ENCODE data around the gene CACNG5. TPM values are rescaled to one million over a fixed set of nuclear protein-coding genes. Genes with fewer than 3 reads are reported as not detected.

CACNG5 gene
- total RNA-seq, 4 donors from 2014 or later, result not detected

DNA sequence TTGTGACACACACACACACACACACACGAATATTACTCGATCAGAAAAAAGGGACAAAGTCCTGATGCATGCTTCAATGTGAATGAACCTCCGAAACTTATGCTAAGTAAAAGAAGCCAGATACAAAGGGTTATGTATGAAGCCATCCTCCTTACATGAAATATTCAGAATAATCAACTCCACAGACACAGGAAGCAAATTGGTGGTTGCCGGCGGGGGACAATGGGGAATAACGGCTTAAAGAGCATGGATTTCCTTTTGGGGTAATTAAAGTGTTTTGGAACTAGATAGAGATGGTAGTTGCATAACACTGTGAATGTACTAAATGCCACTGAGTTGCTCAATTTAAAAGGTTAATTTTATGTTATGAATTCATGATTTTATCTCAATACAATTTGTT, 8.1 kb upstream of the CACNG5 start:
- WGBS, result 85% methylated on average over 6 of the region's 6 CpGs
- peaks cover 0 to 43% (median 2%) of the 10 kb centered on the region in 4 donors for H3K27me3 ChIP-seq
- DNase-seq (ENCODE audit: extremely low spot score), result no peak
- TF ChIP-seq POLR2A (IDR thresholded peaks at IDR 0.05; ENCODE audit: low read depth), result no peak
- TF ChIP-seq EP300 (IDR thresholded peaks at IDR 0.05), result no peak
- TF ChIP-seq POLR2AphosphoS5 (IDR thresholded peaks at IDR 0.05), result no peak
- TF ChIP-seq, protein P1, sequence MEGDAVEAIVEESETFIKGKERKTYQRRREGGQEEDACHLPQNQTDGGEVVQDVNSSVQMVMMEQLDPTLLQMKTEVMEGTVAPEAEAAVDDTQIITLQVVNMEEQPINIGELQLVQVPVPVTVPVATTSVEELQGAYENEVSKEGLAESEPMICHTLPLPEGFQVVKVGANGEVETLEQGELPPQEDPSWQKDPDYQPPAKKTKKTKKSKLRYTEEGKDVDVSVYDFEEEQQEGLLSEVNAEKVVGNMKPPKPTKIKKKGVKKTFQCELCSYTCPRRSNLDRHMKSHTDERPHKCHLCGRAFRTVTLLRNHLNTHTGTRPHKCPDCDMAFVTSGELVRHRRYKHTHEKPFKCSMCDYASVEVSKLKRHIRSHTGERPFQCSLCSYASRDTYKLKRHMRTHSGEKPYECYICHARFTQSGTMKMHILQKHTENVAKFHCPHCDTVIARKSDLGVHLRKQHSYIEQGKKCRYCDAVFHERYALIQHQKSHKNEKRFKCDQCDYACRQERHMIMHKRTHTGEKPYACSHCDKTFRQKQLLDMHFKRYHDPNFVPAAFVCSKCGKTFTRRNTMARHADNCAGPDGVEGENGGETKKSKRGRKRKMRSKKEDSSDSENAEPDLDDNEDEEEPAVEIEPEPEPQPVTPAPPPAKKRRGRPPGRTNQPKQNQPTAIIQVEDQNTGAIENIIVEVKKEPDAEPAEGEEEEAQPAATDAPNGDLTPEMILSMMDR (IDR thresholded peaks at IDR 0.05), result no peak
- H3K27ac ChIP-seq (replicated peaks in 1 of 4), result no peak overlapping the region
- intact Hi-C loops (cut with DNase I), result no loop called here
- peaks cover 0 to 7% (median 0%) of the 10 kb centered on the region in 4 donors for H3K9me3 ChIP-seq
- H3K4me1 ChIP-seq, result peaks cover 0 to 4% (median 2%) of the 10 kb centered on the region in 4 donors
- no peaks in the 10 kb centered on the region for H3K36me3 ChIP-seq
- H3K4me3 ChIP-seq, result no peak overlapping the region

DNA sequence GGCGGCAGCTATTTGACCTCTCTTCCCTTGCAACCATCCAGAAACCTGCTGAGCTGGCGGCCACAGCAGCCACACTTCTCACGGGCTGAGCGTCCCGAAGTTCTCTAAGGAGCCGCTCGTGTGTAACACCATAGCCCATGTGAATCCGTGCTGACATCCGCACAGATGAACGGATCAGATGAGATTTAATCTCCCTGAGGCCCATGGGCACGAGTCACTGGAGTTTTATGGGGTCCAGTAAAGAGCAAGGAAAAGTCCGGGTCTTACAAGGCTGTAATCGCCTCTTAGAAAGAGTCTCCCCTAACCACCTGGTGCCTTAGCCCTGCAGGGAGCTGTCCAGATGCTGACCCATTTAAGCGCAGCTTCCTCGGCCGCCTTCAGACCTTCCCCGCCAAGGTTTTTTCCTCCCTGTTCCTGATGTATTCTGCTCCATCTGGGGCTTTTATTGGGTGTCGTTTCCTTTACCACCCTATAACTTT, 5.5 kb upstream of the CACNG5 start:
- intact Hi-C loops (cut with DNase I), result no loop called here
- DNase-seq (ENCODE audit: extremely low spot score), result no peak
- 7% methylated on average over 18 of the region's 18 CpGs for WGBS

DNA sequence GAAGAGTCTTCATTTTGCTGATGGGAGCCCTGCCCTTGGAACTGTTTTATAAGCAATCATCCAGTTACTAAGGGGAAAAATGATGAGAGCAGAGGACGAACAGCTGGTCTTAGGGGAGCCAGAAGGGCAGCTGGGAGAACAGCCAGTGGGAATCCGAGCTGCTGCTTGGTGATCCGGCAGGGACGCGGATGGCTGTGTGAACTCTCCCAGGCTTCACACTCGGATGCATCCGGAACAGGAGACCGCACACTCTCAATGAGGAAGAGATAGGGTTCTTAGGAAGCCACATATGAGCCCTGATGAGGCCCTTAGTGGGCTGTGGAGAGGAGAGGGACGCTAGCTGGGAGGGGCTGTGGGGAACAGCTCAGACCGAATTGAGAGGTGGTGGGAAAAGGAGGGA, 5.0 kb upstream of the CACNG5 start:
- H3K4me1 ChIP-seq, result peaks cover 0 to 7% (median 2%) of the 10 kb centered on the region in 4 donors
- no peak for DNase-seq (ENCODE audit: extremely low spot score)
- WGBS, result 12% methylated on average over 10 of the region's 10 CpGs
- intact Hi-C loops (cut with DNase I), result no loop called here
- no peak for TF ChIP-seq POLR2A (IDR thresholded peaks at IDR 0.05; ENCODE audit: low read depth)
- TF ChIP-seq EP300 (IDR thresholded peaks at IDR 0.05), result no peak
- TF ChIP-seq, protein P1 (IDR thresholded peaks at IDR 0.05), result no peak
- no peak for TF ChIP-seq POLR2AphosphoS5 (IDR thresholded peaks at IDR 0.05)
- H3K27me3 ChIP-seq, result peaks cover 0 to 45% (median 12%) of the 10 kb centered on the region in 4 donors
- H3K4me3 ChIP-seq, result no peak overlapping the region
- H3K9me3 ChIP-seq, result peaks cover 0 to 7% (median 0%) of the 10 kb centered on the region in 4 donors
- no peaks in the 10 kb centered on the region for H3K36me3 ChIP-seq
- H3K27ac ChIP-seq (replicated peaks in 1 of 4), result no peak overlapping the region

More for the DNA sequence above, 5.5 kb upstream of the CACNG5 start:
- TF ChIP-seq POLR2AphosphoS5 (IDR thresholded peaks at IDR 0.05), result no peak
- TF ChIP-seq EP300 (IDR thresholded peaks at IDR 0.05), result no peak
- TF ChIP-seq, protein P1 (IDR thresholded peaks at IDR 0.05), result no peak
- H3K4me3 ChIP-seq, result no peak overlapping the region
- H3K4me1 ChIP-seq, result peaks cover 0 to 4% (median 2%) of the 10 kb centered on the region in 4 donors
- peaks cover 0 to 45% (median 8%) of the 10 kb centered on the region in 4 donors for H3K27me3 ChIP-seq
- no peaks in the 10 kb centered on the region for H3K36me3 ChIP-seq
- peaks cover 0 to 7% (median 0%) of the 10 kb centered on the region in 4 donors for H3K9me3 ChIP-seq
- H3K27ac ChIP-seq (replicated peaks in 1 of 4), result no peak overlapping the region

DNA sequence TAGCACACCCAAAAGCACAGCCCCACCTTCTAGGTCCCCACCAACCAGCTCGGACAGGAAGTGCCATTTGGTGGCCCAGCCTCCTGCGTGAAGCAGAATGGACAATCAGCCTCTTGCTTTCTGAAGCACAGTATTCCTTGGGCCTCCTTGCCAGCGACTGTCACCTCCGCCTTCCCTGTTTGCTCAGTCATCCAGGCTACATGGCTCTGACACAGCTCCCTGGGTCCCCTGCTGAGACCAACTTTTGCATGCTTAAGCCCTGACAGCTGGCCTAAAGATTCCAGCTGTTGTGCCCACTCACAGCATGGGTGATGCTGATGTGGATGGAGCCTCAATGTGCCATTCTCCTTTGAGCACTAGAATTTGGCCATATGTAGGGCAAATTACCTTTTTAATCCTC, 4.5 kb upstream of the CACNG5 start:
- Histone ChIP-seq H3K27ac (replicated peaks in 1 of 4) (no peak overlapping the region), H3K36me3 (no peaks in the 10 kb centered on the region), H3K4me3 (no peak overlapping the region), H3K27me3 (peaks cover 0 to 51% (median 18%) of the 10 kb centered on the region in 4 donors), H3K4me1 (peaks cover 0 to 12% (median 4%) of the 10 kb centered on the region in 4 donors), H3K9me3 (peaks cover 0 to 7% (median 0%) of the 10 kb centered on the region in 4 donors)
- 28% methylated on average over 2 of the region's 4 CpGs for WGBS
- intact Hi-C loops (cut with DNase I), result no loop called here
- no peak for DNase-seq (ENCODE audit: extremely low spot score)
- no peak for TF ChIP-seq POLR2A (IDR thresholded peaks at IDR 0.05; ENCODE audit: low read depth)
- no peak for TF ChIP-seq EP300 (IDR thresholded peaks at IDR 0.05)
- TF ChIP-seq POLR2AphosphoS5 (IDR thresholded peaks at IDR 0.05), result no peak
- TF ChIP-seq, protein P1 (IDR thresholded peaks at IDR 0.05), result no peak
